Daoy (cell line): ENCODE results near the gene DAGLA. TPM values are rescaled to one million over a fixed set of nuclear protein-coding genes. Genes with fewer than 3 reads are reported as not detected.

ENCODE experiments used
- DNase-seq: peaks from one replicate; pipeline ENCODE4 v3.0.0-alpha.2; 2015; ENCODE audit warnings: low read depth
- total RNA-seq: library from RNA; depleted of rRNA; stranded (reverse); fragments of >200 nt; shearing (Covaris generic); gene quantifications from 2 replicates; pipeline ENCODE4 v1.2.3, GENCODE V29; 2014

Gene DAGLA
- total RNA-seq, 1 experiment from 2014 or later, result 0.91 TPM

GRCh38 chr11:61689164-61689496 lies 8.9 kb downstream of the DAGLA start:
- DNase-seq, result no peak

GRCh38 chr11:61690706-61691379 lies 10.7 kb downstream of the DAGLA start:
- DNase-seq, result no peak

- no peak for DNase-seq
These were observed 11.4 kb downstream of the DAGLA start for GRCh38 chr11:61691380-61692156.

- peak; percentile 61 for DNase-seq
These were observed 13.9 kb downstream of the DAGLA start for GRCh38 chr11:61693922-61694601.

GRCh38 chr11:61694602-61694939 lies 14.4 kb downstream of the DAGLA start:
- no peak for DNase-seq

- DNase-seq, result no peak
These were observed 14.9 kb downstream of the DAGLA start for GRCh38 chr11:61694946-61695706.

- DNase-seq, result peak; percentile 97
These were observed 15.7 kb downstream of the DAGLA start for GRCh38 chr11:61695917-61696316.

- DNase-seq, result peak; percentile 28
These were observed 16.4 kb downstream of the DAGLA start for GRCh38 chr11:61696602-61697001.

GRCh38 chr11:61697078-61697502 lies 16.9 kb downstream of the DAGLA start:
- peak; percentile 77 for DNase-seq

GRCh38 chr11:61697764-61698163 lies 17.6 kb downstream of the DAGLA start:
- DNase-seq, result no peak

GRCh38 chr11:61698173-61698948 lies 18.2 kb downstream of the DAGLA start:
- DNase-seq, result no peak

GRCh38 chr11:61699737-61700160 lies 19.6 kb downstream of the DAGLA start:
- no peak for DNase-seq

- DNase-seq, result peak; percentile 67
These were observed 20.0 kb downstream of the DAGLA start for GRCh38 chr11:61700212-61700611.

- DNase-seq, result no peak
These were observed 20.5 kb downstream of the DAGLA start for GRCh38 chr11:61700720-61701119.

- DNase-seq, result peak; percentile 38
These were observed 21.2 kb downstream of the DAGLA start for GRCh38 chr11:61701242-61701886.

- no peak for DNase-seq
These were observed 22.6 kb downstream of the DAGLA start for GRCh38 chr11:61702701-61703312.

- DNase-seq, result no peak
These were observed 24.6 kb downstream of the DAGLA start for GRCh38 chr11:61704838-61705237.

- no peak for DNase-seq
These were observed 26.5 kb downstream of the DAGLA start for GRCh38 chr11:61706452-61707400.

- no peak for DNase-seq
These were observed 27.4 kb downstream of the DAGLA start for GRCh38 chr11:61707574-61707973.
